ENCODE data around the gene ABCA2.
"Not testable (repeated sequence)": the region's sequence is repeated elsewhere in the genome, so short reads cannot be mapped to it uniquely, and the experiment has no call there.

ABCA2 gene

GRCh38 chr9:137027369-137028262 is at the start of gene ABCA2:
Gene ABCA2, minus strand, starts transcription at chr9:137028237. Its CDS starts 97 bp downstream, at chr9:137028140.
- DNase-seq: peak; percentile 52

- peak; percentile 69 for DNase-seq
These were observed 49.1 kb upstream of the ABCA2 start, which contains the start of gene UAP1L1 for GRCh38 chr9:137077010-137077747. Gene UAP1L1, plus strand, starts transcription at chr9:137077517. Its CDS starts 16 bp downstream, at chr9:137077533.

DNA sequence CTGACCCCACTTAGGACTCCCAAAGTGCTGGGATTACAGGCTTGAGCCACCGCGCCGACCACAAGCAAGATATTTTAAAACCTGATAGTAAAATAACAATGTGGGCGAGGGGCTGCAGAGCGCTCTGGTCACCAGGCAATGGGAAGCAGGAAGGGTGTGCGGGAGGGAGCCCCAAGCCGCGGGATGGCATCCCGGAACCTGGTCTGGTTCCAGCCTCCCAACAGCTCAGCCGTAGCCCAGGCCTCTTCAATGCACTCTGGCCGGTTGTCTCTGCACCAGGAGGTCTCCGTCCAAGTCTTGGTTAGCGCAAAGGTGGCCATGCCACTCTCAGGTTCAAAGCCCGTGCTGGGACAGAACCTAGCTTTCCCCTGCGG is 48.6 kb upstream of the ABCA2 start:
- no peak for DNase-seq

DNA sequence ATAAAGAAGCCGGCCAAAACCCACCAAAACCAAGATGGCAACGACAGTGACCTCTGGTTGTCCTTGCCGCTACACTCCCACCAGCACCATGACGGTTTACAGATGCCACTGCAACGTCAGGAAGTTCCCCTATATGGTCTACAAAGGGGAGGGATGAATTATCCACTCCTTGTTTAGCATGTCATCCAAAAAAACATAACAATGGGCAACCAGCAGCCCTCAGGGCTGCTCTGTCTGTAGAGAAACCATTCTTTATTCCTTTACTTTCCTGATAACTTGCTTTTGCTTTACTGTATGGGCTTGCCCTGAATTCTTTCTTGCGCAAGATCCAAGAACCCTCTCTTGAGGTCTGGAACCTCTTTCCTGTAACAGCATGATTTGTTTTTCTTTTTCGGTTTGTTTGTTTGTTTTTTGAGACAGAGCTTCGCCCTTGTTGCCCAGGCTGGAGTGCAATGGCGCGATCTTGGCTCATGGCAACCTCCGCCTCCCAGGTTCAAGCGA is 47.3 kb upstream of the ABCA2 start:
- DNase-seq: no peak

DNA sequence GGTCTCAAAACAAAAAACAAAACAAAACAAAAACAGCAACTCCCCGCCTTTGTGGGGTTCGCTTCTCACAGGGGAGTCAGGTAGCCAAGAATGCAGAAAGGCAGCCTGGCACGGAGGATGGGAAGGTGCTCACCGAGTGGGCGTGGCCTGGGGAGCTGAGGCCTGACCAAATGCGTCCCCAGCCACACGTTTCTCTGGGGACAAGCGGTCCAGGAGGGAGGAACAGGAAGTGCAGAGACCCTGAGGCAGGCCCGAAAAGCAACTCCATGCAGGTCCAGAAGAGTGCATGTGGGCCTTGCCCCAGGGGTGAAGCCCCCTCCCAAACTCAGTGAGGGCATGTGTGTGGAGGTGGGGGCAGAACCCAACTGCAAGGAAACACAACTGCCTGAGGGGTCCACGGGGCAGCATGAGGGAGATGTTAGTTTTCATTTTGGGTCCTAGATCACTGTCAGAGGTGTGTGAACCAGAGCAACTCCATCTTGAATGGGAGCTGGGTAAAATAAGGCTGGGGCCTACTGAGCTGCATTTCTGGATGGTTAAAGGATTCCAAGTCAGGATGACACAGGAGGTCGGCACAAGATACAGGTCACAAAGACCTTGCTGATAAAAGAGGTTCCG is 46.7 kb upstream of the ABCA2 start:
- DNase-seq: no peak

- no peak for DNase-seq
These were observed 46.0 kb upstream of the ABCA2 start for GRCh38 chr9:137073992-137074399.

DNA sequence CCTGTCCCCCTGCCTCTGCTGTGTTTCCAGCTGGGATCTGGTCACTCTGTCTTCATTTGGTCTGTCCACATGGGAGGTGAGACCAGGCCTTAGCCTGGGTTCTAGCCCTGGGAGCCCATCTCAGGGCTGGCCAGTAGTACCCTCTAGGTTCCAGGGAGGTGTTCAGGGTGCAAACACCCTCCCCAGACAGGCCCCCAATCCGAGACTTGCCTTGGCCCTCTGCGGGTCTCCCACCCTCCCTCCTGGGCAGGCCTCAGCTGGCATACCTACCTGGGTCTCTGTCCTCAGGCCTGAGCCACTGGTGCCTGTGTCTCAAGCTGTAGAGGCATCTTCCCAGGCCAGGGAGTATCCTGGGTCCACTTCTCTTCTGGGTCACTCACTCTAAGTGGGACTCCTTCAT is 43.2 kb upstream of the ABCA2 start:
- DNase-seq: peak; percentile 17

GRCh38 chr9:137070906-137071275 is 42.9 kb upstream of the ABCA2 start:
- DNase-seq: peak; percentile 77

DNA sequence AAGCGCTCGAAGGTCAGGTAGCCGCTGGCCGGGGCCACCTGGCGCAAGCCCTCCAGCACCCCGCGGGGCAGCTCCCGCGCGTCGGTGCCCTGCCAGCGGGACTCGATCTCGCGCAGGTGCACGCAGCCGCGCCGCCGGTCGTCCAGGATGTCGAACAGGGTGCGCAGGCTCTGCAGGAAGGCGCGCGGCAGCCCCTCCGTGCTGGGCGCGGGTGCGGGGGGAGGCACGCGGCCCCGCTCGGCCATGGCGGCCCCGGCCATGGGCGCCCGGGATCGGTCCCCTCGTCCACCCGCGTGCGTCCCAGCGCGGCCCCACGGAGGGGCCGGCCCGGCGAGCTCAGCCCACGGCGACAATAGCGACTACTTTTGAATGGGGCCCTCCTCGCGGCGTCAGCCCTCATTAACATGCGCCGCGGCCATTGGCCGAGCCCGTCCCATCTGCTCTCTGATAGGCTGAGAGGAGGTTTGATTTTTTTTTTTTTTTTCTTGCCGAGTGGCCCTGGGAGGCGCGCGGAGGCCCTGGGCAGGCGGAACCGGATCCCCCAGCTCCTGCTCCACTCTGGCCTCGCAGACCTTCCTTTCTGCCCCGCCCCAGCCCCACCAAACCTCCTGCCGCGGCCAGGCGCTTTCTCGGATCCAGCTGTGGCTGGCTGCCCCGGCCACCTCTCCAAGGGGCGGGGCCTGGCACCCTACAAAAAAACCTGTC is 42.3 kb upstream of the ABCA2 start, which contains the start of gene SAPCD2:
SAPCD2 (minus strand) TSS at position 357 of the 705 bp plus-strand sequence; CDS start at position 260, 97 bp downstream.
- DNase-seq: peak; percentile 97

DNA sequence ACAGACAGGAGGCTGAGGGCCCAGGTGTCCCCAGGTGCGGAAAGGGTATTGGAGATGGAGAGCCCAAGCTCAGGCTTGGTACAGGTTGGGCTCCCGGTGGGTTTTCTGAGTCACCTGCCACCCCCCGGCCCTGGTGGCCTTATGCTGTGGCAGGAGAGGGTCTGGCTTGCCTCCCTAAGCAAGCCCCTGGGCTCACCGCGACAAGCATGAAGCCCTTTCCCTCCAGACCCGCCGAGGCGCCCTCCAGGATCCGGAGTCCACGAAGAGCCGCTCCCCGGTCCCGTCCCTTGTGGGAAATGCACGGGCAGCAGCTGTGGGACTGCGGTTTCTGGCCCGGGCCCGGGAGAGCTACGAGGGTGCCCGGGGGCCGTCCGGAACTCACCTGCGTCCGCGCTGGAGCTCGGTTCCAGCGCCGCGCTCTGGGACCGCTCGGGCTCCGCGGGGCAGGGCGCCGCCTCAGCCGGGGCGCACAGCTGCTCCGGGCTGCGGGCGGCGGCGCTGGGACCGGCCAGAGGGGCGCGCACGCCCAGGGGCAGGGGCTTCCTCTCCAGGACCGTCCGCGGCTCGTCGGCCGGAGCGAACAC is 41.6 kb upstream of the ABCA2 start:
- DNase-seq: peak; percentile 46

- DNase-seq: no peak
These were observed 40.8 kb upstream of the ABCA2 start for GRCh38 chr9:137068539-137069507.

DNA sequence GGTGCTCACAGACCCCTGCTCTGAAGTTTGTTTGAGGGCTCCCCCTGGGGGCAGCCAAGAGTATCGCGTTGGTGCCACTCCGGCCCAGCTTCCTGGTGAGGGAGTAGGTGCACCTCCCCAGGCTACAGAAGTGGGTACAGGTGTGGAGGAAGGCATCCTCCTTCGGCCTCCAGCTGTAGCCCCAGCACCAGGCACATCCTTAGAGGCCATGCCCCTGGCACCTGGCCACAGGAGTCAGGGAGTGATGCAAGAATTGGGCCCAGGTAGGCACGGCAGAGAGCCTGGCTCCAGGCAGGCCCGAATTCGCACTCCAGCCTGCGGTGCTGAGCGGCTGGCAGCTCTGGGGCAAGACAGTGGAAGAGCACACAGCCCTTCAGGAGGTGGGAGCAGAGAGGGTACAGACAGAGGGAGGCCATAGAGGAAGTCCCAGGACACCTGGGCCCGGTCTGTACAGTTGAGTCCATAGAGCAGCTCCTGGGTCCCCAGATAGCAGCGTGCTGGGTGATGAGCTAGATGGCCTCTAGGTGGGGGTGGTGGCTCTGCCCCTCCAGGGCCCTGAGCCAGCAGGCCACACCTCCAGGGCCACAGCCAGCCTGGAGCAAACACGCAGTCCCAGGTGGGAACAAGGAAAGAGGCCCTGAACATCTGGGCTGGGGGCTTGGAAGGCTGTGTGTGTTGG is 40.0 kb upstream of the ABCA2 start:
- peak; percentile 88 for DNase-seq

- DNase-seq: no peak
These were observed 38.2 kb upstream of the ABCA2 start for GRCh38 chr9:137066096-137066861.

- no peak for DNase-seq
These were observed 37.4 kb upstream of the ABCA2 start for GRCh38 chr9:137065336-137065967.

- no peak for DNase-seq
These were observed 36.8 kb upstream of the ABCA2 start for GRCh38 chr9:137064880-137065164.

DNA sequence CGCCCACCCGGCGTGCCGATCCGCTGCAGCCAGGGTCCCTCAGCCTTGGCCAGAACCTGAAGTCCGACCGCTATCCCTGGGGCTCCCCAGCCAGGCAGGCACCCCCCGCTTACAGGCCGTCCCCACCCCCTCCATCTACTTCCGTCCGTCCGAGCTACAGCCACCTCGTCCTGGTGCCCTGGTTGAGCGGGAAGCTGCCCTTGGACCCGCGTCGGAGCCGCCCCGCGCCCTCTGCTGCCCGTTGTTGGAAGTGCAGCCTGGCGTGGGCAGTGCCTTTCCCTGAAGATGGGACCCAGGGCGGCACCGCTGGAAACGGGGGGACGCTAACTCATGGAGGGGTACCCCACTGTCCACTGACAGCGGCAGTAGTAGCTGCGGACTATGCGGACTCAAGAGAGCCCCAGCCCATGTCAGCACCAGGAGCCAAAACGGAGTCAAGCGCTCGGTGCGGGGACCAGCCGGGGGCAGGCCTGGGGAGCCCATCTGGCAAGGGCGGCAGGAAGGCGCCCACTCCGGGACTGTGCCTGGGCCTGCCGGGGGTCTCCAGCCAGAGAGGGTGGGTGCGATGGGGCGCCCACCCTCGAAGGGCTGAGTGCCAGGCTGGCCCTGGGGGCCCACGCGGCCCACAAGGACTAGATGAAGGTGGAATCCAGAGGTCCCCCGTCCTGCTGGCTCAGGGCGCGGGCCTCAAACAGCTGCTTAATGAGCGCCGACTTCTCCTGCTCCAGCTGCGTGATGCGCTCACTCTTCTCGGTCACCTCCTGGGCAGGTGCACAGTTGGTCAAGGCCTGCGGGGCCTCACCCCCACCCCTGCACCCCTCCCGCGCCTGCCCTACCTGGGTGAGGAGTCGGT is 36.2 kb upstream of the ABCA2 start:
- DNase-seq: peak; percentile 62

- DNase-seq: no peak
These were observed 35.4 kb upstream of the ABCA2 start for GRCh38 chr9:137063311-137064026.

DNA sequence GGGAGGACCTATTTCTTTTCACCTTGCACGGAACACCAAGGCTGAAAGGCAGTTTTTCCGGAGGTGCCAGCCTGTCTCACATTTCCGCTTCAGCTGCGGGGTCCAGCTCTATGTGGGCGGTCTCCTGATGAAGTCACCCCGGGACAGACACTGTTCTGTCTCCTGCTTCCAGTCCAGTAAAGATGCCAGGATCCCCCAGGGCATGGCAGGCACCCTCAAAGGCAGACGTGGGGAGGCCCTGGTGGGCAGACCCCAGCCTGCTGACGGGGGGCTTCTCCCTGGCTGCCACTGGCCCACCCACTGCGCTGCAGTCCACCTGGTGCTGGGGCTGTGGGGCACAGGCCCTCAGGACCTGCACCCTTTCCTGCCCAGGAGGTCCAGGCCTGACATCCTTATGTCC is 34.8 kb upstream of the ABCA2 start:
- DNase-seq: not testable (repeated sequence)

Measured in NCI-H82 (cell line).